RKO (cell line): ENCODE results near the gene IRF4.

ENCODE experiments used
- DNase-seq: peaks from one replicate; pipeline ENCODE4 v3.0.0-alpha.2; 2016; ENCODE audit warnings: low spot score

Gene IRF4

DNA sequence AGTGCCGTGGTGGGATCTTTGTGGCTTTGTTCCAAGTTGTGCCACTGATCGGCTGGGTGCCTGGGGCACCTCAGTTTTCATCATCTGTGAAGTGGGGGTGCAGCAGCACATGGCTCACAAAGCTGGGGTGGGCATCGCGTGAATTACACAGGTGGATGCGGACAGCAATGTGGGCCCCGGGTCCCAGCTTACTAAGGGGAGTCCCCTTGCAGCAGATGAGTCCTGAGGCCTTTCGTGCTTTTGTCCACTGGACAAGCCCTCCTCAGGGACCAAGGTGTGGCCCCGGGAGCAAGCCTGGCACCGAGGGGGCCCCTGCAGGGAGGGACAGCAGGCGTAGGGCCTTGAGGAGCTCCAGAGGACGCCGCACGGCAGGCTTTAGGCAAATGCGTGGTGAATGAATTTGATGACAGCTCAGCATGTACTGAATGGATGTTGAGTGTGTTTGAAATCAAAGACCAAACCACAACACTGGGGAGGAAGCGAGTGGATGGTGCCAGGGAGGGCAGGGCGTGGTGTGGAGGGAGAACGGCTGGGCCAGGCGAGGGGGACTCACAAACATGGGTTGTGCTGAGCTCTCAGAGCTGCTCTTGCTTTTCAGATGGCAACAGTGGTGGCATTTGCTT is 53.2 kb downstream of the IRF4 start:
- no peak for DNase-seq

DNA sequence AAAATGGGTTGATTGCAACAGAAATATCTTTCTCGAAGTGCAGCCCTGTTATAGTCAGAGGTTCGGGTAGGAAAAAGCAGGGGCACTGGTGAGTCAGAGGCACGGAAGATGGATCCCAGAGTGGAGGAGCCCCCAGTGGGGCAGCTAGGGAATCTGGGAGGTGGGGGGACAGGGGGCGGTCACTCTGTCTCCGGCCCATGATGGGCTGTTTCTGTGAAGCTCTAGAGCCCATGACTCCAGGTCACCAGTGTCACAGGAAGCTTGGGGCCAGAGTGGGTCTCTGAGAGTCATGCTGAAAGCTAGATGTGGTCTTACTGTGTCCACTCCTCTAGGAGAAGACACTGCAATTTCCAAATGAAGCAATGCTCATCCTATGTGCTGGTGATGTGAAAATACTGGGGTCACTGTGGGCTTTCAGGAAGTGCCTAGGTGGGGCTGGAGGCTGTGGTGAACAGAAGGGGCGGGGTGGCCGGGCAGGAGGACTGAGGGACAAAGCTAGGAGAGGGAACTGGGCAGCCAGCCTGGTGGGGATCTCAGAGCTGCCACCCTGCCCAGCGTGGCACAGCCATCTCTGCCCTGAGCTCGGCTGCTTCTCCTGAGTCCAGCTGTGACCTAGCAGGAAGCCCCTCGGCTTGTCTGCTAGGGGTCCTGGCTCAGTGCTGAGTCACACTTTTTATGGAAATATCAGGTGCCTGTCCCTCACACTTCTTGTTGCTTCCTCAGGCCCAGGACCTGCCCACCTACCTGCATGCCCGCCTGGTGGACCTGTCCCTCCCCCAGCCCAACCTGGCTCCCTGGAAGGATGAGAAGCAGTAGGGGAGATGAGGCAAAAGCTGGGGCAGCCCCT is 54.2 kb downstream of the IRF4 start:
- no peak for DNase-seq

DNA sequence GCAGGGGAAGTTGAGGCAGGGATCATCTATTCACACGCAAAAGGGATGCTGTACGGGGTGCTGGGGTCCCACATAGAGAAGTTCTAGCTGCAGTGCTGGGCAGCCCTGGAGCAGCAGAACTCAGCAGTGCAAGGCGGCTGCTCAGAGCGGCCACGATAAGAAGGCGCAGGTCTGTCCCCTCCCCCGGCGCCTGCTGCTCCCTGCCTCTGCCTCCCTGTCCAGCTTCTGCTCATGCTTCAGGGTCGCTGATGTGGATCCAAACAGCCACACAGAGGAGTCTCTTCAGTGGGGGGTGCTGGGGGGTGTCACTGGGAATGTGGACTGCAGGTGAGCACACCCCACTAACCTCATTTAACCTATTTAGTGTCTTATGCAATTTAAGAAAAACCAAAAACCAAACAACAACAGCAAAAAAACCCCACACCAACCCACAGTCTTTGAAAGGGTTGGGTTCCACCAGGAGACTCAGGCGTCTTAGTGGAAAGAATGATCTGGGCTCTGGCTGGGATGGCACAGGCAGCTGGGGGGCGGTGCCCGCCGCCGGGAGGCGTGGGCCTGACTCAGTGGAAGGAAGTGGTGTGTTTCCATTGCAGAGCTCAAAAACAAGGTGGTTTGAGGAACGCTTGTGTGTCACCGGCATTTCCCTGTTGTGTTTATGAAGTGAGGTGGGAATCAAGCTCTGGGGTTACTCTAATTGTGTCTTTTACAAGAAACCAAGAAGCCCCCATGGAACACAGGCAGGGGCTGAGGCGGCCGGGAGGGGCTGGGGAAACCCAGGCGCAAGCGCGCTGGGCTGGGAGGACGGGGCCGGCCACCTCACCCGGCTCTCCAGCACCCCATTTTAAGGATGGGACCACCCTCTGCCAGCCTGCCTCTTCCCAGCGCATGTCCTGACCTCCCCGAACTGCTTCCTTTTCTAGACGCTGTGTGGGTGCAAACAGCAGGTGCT is 55.1 kb downstream of the IRF4 start:
- no peak for DNase-seq

DNA sequence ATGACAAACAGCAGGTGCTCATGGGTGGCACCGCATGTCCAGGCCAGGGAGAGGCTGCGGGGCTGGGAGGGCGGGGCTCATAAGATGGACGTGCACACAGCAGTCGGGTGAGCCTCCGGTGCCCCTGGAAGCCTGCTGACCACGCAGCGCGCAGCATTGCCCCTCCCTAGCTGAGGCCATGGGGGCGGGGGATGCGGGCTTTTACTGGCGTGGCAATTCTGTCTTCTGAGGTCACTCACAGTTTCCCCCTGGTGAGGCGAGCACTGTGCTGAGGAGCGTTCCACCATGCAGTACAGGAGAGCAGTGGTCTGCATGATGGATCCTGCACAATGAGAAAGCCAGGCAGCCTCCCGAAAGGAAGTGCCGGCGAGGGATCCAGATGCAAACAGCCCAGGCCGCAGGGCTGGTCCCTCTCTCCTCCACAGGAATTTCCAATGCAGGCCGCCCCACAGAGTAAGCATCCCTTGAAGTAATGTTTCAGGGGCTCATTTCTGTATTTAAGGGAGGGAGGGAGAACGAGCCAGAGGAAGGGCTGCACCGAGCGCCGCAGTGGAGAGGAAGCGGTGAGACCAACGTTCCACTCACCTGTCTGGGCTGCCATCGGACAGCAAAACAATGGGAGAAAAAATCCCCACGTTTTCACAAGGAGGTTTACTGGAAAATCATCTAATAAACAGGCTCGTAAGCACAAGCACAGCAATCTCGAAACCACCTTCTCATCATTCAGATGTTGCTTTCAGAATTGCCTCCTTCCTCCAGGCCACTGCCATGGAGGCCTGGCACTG is 56.0 kb downstream of the IRF4 start:
- DNase-seq = no peak

DNA sequence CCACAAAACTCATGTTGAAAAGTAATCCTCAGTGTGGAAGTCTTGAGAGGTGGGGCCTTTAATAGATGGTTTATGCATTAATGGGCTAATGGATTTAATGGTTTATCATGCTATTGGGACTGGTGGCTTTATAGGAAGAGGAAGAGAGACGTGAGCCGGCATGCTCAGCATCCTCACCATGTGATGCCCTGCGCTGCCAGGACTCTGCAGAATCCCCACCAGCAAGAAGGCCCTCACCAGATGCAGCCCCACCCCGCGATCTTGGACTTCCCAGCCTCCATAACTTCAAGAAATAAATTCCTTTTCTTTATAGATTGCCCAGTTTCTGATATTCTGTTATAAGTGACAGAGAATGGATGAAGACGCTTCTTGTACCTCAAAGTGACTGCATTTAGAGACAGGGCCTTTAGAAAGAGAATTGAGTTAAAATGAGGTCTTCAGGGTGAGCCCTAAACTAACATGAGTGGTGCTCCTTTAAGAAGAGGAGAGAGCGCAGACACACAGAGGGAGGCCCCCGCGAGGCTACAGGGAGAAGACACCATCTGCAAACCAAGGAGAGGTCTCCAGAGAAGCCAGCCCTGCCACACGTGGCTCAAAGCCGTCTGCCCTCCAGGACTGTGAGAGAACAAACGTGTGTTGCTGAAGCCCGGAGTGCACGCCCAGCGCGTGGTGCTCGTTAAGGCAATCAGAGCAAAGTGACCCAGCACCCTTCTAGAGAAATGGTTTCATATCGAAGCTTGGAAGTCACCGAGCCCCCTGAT is 56.9 kb downstream of the IRF4 start:
- no peak for DNase-seq

DNA sequence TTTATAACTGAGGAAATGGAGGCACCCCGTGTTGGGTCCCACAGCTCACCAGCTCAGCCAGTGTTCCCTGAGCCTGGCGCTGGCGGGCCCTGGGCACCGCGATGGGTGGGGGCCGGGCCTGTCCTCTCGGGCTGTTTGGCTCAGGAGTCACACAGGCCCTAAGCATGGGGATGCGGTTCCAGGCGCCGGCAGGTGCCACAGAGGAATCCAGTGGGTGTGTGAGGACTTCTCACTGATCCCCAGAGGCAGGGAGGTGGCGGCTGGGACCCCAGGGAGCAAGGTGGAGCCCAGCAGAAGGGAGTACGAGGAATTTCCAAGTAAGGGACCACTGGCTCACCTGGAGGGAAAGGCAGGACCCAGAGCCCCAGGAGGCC is 57.5 kb downstream of the IRF4 start:
- DNase-seq = no peak

DNA sequence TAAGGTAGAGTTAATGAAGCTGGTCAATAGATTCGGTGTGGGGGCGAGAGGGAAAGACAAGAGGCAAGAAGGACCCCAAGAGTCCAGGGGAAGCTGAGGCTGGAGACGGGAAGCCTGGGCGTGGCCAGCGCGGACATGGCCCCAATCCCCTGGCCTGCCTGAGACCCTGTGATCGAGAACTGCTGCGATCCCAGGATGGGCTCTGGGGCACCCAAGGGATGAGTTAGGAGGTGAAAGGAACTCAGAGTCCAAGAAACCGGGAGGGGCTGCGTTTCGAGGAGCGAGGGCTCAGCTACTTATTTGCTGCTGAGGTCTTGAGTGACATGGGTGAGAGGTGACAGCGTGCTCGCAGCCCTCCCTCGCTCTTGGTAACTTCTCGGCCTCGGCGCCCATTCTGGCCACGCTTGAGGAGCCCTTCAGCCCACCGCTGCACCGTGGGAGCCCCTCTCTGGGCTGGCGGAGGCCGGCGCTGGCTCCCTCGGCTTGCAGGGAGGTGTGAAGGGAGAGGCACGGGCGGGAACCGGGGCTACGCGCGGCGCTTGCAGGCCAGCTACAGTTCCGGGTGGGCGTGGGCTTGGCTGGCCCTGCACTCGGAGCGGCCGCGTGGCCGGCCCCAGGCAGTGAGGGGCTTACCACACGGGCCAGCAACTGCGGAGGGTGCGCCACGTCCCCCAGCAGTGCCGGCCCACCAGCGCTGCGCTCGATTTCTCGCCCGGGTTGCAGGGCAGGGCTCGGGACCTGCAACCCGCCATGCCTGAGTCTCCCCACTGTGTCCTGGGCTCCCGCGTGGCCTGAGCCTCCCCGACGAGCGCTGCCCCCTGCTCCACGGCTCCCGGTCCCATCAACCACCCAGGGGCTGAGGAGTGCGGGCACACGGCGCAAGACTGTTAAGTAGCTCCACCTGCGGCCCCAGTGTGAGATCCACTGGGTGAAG is 58.2 kb downstream of the IRF4 start:
- DNase-seq = no peak

DNA sequence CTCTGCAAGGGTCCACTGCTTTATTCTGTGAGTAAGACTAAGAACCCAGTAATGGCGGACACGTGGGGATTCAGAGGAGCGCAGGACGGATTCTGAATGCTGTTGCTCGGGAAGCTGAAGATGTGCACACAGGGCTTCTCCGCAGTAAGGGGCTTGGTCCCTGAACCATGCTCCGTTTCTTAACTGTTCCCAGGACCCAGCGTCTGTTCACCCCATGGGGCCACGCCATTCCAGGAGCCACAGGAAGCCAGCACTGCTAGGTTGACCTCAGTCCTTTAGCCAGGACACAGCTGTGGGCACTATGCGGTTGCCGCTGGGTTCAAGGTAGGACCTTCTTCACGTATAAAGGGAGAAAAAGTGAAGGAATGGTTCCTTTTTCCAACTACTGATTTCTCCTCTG is 59.8 kb downstream of the IRF4 start:
- no peak for DNase-seq

DNA sequence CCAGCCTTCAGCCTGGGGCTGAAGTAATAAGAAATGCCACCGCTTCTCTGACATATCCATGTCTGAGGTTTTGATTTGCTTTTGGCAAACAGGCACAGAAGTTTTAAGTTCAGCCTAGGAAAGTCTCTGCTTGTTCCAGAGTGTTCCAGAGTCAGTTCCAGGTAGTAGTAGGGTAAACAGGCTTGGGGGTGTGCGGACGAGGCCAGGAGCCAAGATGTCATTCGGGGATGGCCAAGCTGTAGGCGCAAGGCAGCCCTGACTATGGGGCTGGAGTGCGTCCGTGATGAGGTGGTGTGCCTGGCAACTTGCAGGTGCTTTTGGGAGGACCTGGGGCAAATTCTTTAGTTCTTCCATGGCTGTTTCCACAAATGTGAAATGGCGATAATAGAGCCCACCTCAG is 60.3 kb downstream of the IRF4 start:
- no peak for DNase-seq

DNA sequence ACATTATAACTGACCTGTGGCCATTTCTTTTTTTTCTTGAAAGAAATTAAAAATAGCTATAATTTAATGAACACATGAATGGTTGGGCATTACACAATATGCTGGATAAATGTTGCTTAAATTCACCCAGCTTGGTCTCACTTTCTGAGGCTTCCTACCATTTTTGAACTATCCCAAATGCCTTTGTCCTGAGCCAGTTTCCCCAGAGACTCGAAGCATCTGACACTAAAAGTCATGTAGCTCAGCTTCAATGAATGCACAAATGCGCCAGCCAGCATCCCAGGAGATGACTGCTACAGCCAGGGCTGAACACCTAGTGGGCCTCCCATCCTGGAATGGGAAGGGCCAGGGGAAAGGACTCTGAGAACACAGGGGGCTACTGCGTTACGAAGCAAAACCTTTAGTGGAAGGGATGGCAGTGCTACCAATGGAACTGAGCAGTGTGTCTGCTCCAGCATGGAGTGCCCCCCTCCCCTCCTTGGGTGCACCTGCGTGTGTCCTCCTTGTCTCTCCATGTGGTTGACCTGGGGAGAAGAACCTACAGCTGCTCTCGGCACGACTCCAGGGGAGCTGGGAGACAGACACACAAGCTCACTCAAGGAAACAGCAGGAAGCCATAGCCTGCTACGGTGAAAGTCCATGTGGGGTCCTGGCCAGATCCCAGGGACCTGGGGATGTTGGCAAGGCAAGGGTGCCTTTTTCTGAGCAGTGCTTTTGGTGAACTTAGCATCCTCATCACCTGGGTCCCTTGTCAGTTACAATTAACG is 60.9 kb downstream of the IRF4 start:
- no peak for DNase-seq

DNA sequence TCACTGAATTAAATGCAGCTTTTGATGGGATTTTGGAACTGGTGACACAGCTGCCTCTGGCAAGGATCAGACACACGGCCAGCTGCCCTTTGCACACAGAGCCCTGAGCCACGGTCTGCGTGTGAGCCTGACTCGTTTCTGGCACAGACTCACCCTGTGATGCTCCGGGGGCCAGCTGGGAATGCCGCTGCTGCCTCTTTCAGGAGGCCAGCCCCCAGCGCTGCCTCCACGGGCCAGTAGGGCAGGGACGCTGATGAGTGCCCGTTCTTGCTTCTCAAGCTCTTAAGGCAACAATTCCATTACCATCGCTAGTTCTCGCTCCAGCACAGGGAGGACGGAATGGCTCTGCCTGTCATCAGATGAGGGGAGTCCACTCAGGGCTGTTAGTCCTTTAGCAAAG is 61.6 kb downstream of the IRF4 start:
- DNase-seq = peak; percentile 5

DNA sequence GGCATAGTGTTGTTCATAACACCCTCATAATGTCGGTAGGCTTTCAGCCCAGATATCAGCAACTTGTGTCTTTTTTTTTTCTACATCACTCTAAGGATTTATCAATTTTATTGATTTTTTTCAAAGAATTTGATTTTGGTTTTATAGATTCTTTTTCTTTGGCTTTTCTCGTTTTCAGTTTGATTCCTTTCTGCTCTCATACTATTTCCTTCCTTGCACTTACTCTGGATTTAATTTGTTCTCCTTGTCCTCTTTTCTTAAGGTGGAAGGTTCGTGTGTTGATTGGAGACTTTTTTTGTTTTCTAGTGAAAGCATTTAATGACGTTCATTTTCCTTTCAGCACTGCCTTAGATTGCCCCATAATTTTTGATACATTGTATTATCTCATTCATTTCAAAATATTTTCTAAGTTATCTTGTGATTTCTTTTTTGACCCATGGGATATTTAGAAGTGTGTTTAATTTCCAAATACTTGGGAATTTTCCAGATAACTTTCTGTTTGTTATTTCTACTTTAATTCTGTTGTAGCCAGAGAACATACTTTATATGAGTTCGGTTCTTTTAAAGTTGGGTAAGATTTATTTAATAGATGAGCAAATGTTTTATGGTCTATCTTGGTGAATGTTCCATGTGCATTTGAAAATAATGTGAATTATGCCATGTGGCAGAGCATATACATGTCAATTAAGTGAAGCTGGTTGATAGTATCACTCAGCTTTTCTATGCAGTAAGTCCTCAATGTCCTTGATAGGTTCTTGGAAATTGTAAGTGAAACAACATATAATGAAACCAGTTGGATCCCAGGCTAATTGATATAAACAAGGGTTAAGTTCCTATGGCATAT is 62.8 kb downstream of the IRF4 start:
- no peak for DNase-seq

DNA sequence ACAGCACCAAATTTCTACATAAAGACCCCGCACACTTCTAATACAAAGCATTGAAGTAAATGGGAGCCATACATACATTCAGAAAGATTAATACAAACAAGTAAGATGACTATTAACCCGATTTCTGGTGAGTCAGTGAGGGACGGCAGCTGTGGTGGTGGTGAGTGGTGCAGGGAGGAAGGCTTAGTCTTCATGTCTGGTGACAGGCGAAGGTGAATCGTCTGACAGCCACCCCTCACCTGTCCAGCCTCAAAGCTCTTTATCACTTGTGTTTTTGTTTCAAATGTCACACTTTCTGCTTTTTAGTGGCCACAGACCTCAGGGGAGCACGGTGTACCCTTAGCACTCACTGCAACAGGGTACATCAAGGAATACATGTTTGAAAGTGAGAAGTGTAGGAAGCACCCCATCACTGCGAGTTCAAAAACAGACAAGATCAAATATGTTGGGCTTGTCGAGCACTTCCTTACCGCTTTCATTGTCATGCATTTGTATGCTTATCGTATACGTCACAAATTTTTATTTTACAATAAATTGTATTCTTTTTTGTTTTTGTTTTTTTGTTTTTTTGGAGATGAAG is 63.5 kb downstream of the IRF4 start:
- DNase-seq = peak; percentile 12

DNA sequence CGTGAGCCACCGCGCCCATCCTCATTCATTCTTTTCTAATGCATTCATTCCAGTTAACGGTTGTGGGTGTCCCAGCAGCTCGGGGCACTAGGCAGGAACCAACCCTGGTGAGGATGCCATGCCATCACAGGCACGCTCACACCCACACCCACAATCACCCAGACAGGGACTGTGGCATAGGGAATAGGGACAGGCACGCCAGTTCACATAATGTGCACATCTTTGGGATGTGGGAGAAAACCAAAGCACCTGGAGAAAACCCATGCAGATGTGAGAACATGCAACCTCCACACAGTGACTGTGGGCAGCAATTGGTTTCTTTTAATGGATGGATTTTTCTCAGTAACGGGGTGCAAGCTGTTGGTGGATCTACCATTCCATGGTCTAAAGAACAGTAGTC is 64.3 kb downstream of the IRF4 start:
- DNase-seq = no peak

DNA sequence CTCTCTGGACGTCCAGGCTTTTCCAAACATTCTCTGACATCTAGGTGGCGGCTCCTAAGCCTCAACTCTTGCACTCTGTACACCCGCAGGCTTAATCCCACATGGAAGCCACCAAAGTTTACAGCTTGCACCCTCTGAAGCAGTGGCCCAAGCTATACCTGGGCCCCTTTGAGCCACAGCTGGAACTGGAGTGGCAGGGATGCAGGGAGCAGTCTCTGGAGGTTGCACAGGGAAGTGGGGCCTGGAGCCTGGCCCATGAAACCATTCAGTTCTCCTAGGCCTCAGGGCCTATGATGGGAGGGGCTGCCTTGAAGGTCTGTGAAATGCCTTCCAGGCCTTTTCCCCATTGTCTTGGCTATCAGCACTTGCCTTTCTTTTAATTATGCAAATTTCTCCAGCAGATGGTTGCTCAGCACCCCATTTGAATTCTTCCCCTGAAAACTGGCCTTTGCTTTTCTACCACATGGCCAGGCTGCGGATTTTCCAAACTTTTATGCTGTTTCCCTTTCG is 64.9 kb downstream of the IRF4 start:
- no peak for DNase-seq

DNA sequence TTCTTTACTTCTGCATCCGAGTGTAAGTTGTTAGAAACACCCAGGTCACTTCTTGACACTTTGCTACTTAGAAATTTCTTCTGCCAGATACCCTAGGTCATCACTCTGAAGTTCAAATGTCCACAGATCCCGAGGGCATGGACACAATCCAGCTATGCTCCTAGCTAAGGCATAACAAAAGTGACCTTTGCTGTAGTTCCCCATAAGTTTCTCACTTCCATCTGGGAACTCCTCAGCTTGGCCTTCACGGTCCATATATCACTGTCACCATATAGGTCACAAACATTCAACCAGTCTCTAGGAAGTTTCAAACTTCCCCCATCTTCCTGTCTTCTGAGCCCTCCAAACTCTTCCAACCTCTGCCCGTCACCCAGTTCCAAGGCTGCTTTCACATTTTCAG is 65.3 kb downstream of the IRF4 start:
- DNase-seq = no peak
